Measurements from ENCODE around the gene CASP4.

The CASP4 gene

DNA sequence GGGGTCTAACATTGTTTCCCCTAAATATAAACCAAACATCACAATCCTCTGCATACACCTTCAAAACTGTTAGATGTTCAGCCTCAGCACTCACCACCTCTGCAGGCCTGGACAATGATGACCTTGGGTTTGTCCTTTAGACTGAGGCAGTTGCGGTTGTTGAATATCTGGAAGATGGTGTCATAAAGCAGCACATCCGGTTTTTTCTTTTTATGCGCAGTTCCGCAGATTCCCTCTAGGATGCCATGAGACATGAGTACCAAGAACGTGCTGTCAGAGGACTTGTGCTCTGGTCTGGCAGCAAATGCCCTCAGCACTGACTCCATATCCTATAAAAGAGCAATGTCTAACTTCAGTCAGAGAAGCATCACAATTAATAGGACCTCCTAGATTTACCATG, 31.8 kb upstream of the CASP4 start:
- no peak for DNase-seq
- TF ChIP-seq CTCF (IDR thresholded peaks at IDR 0.05) = no peak
- Mint-ChIP-seq H3K4me3 (no peak overlapping the region), H3K27me3 (ENCODE audit: low read depth, poor library complexity) (no peaks in the 10 kb centered on the region), H3K27ac (no peak overlapping the region), H3K36me3 (ENCODE audit: low read depth) (no peaks in the 10 kb centered on the region), H3K4me1 (peaks cover 6% of the 10 kb centered on the region), H3K9me3 (no peaks in the 10 kb centered on the region)

GRCh38 chr11:104999721-105000120, 31.3 kb upstream of the CASP4 start:
- no peak for TF ChIP-seq CTCF (IDR thresholded peaks at IDR 0.05)
- Mint-ChIP-seq H3K9me3 (peaks cover 4% of the 10 kb centered on the region), H3K4me1 (peaks cover 11% of the 10 kb centered on the region)

DNA sequence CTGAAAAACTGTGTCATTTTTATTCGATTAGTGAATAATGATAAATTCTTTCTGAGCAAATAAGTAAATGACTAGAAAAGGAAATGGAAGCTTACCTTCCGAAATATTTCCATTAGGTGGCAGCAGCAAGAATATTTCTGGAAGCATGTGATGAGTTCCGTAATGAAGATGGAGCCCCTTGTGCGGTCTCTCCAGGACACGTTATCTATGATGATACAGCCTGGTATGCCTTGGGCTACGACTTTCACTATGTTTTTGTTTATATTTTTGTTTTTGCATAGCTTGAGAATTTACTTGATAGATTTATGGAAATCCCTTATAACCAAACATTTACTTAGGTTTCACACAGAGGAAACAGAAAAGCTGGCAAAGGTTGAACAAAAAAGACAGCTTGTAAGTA, 28.9 kb upstream of the CASP4 start:
- Mint-ChIP-seq H3K36me3 (ENCODE audit: low read depth) (no peaks in the 10 kb centered on the region), H3K9me3 (peaks cover 8% of the 10 kb centered on the region), H3K27me3 (ENCODE audit: low read depth, poor library complexity) (no peaks in the 10 kb centered on the region), H3K27ac (no peak overlapping the region), H3K4me3 (no peak overlapping the region), H3K4me1 (peaks cover 14% of the 10 kb centered on the region)
- TF ChIP-seq CTCF (IDR thresholded peaks at IDR 0.05) = no peak
- DNase-seq = no peak

More at GRCh38 chr11:104999721-105000120, 31.3 kb upstream of the CASP4 start:
- Mint-ChIP-seq H3K4me3 (no peak overlapping the region), H3K27ac (no peak overlapping the region), H3K36me3 (ENCODE audit: low read depth) (no peaks in the 10 kb centered on the region), H3K27me3 (ENCODE audit: low read depth, poor library complexity) (no peaks in the 10 kb centered on the region)
- DNase-seq = no peak

DNA sequence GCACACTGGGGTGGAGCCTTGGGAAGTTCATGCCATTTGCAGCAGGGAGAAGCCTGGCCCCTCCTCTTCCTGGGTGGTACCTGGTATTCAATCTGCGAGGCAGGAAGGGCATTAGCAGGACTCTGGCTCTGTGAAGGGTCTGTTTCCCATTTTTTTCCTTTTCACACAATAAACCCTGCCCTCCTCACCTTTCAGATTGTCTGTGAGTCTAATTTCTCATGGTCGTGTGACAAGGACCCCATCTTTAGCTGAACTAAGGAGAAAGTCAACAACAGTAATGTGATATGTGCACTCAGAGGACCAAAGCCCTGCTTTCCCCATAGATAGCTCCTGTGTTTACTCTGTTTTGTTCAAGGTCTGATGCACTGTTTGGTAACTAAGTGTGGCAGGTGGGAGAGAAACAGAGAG, 26.6 kb upstream of the CASP4 start:
- Mint-ChIP-seq H3K4me1 (peaks cover 14% of the 10 kb centered on the region), H3K27me3 (ENCODE audit: low read depth, poor library complexity) (peaks cover 8% of the 10 kb centered on the region), H3K4me3 (peak overlapping the region; percentile 6), H3K36me3 (ENCODE audit: low read depth) (no peaks in the 10 kb centered on the region), H3K27ac (peak overlapping the region; percentile 94), H3K9me3 (peaks cover 8% of the 10 kb centered on the region)
- peak; percentile 23 for DNase-seq
- TF ChIP-seq CTCF (IDR thresholded peaks at IDR 0.05) = no peak

GRCh38 chr11:104992781-104993180, 24.4 kb upstream of the CASP4 start:
- Mint-ChIP-seq H3K27me3 (ENCODE audit: low read depth, poor library complexity) (peaks cover 8% of the 10 kb centered on the region), H3K4me3 (no peak overlapping the region), H3K9me3 (peaks cover 25% of the 10 kb centered on the region), H3K27ac (no peak overlapping the region), H3K4me1 (peaks cover 14% of the 10 kb centered on the region), H3K36me3 (ENCODE audit: low read depth) (no peaks in the 10 kb centered on the region)
- no peak for DNase-seq
- no peak for TF ChIP-seq CTCF (IDR thresholded peaks at IDR 0.05)

GRCh38 chr11:104991994-104992393, 23.6 kb upstream of the CASP4 start:
- H3K36me3 Mint-ChIP-seq (ENCODE audit: low read depth) = no peaks in the 10 kb centered on the region
- peaks cover 14% of the 10 kb centered on the region for H3K4me1 Mint-ChIP-seq
- H3K27ac Mint-ChIP-seq = no peak overlapping the region
- no peak for DNase-seq
- H3K4me3 Mint-ChIP-seq = no peak overlapping the region
- TF ChIP-seq CTCF (IDR thresholded peaks at IDR 0.05) = no peak
- H3K9me3 Mint-ChIP-seq = peaks cover 31% of the 10 kb centered on the region
- peaks cover 8% of the 10 kb centered on the region for H3K27me3 Mint-ChIP-seq (ENCODE audit: low read depth, poor library complexity)

Measured in nephron progenitor cell (in vitro differentiated cells).